HG02759 (cell line): Measurements from ENCODE around the gene SLCO6A1.

Experiments
- ATAC-seq: cut with Tn5 transposase; IDR thresholded peaks from one replicate; pipeline ENCODE4 v1.9.1; 2021; ENCODE audit warnings: mild to moderate bottlenecking, moderate library complexity; ENCODE audit not compliant: unreplicated experiment

Gene SLCO6A1

GRCh38 chr5:102481054-102481715 lies 17.6 kb downstream of the SLCO6A1 start:
- no peak for ATAC-seq

DNA sequence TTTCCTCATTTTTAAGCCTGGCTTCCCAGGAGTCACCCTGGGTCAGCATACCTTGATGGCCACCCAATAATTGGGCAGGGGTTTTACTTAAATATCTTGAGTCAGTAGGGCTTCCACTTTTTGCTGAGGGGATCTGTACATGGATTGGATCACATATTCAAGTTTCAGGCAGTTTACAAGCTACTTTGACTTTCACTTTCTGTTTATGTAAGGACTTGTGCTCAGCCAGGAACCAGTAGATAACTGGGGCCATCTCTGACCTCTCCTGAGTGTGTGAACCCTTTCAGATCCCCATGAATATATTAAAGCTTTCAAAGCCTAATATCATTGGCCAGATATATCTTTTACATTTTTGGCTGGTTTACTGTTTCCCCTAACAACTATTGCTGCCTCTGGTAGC lies 45.1 kb downstream of the SLCO6A1 start:
- peak; percentile 93 for ATAC-seq

GRCh38 chr5:102451082-102451481 lies 47.7 kb downstream of the SLCO6A1 start:
- no peak for ATAC-seq

DNA sequence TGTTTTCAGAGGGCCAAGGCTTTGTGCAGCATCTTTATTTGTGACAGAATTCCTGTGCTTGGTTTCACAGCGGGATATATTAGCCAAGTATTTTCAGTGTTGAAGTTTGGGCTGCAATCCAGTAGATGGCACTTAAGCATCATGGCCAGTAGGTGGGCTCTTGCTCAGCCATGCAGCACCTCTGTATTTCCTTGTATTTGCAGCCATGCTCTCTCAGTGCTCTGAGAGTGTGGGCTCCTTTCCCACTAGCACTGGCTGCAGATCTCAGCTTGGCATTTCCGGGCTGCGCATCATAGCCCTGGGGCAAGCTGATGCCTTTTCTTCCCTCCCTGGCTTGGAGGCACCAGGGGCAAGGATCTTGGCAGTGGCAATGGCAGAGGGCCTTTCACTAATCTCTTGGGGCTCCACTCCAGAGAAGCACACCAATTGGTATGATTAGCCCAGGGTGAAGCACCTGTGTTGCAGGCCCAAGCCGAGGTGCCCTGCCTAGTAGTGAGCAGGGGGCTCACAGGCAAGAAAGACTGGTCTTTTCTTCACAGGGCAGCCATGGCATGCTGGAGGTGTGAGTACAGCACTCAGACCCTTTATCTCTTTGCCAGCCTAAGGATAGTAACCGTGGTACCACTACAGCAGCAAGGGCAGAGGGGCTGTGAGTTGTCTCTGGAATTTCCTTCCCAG lies 48.3 kb downstream of the SLCO6A1 start:
- ATAC-seq, result no peak

- no peak for ATAC-seq
These were observed 65.3 kb downstream of the SLCO6A1 start for GRCh38 chr5:102433473-102433872.

DNA sequence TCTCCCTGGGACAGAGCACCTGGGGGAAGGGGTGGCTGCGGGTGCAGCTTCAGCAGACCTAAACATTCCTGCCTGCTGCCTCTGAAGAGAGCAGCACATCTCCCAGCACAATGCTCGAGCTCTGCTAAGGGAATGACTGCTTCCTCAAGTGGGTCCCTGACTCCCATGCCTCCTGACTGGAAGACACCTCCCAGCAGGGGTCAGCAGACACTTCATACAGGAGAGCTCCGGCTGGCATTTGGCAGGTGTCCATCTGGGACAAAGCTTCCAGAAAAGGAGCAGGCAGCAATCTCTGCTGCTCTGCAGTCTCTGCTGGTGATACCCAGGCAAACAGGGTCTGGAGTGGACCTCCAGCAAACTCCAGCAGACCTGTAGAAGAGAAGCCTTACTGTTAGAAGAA lies 77.2 kb downstream of the SLCO6A1 start:
- ATAC-seq, result no peak

DNA sequence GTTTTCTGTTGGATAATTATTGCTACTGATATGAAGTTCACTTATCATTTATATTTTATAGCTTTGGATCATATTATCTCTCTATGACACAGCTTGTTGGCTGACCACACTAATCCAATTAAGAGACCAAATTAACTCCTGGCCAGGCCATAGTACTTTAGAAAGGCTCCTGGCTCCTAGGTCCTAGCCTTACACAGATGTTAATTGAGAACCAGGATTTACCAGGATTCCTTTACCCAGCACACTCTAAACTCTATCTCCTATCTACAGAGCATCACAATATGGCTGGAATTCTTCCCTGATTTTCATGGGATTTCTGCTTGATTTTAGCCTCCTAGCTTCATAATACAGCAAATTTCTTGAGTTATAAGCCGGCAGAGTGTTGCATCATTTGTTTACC lies 80.3 kb downstream of the SLCO6A1 start:
- no peak for ATAC-seq

- no peak for ATAC-seq
These were observed 84.4 kb downstream of the SLCO6A1 start for GRCh38 chr5:102414448-102414847.

GRCh38 chr5:102388235-102388634 lies 110.6 kb downstream of the SLCO6A1 start:
- ATAC-seq, result no peak

- no peak for ATAC-seq
These were observed 113.4 kb downstream of the SLCO6A1 start for GRCh38 chr5:102385365-102385764.

DNA sequence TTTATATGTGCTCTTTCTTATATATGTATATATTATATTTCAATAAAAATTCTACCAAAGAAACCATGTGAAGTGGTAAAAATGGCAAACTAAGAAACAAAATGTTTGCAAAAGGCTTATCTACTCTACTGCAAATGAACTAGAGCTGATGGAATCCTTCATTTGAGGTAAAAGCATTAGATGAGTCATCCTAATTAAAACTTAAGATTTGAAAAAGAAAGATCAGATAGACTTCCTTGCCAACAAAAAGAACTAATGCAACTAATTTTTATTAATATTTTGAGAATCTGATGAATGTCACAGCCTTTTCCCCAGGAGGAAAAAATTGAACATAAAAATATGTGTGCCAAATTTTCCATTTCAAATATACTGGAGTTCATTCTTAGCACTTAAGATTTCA lies 118.6 kb downstream of the SLCO6A1 start:
- ATAC-seq, result no peak

GRCh38 chr5:102375876-102376275 lies 122.9 kb downstream of the SLCO6A1 start:
- ATAC-seq, result no peak

GRCh38 chr5:102375272-102375671 lies 123.5 kb downstream of the SLCO6A1 start:
- ATAC-seq, result no peak

DNA sequence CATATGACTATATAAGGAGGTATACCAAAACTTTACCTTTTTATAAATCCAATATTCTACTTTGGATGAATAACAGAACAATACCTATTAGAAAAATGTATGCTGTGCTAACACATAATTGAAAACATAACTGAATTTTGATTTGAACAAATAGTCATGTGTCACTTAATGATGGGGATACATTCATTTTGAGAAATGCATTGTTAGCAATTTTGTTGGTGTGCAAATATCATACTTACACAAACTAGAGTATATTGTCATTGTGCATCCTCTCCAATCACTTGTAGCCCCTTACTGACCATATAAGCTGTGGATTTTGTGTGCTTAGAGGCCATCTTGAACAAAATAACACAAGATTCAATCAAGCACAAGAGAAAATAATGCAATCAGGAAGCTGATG lies 130.4 kb downstream of the SLCO6A1 start:
- no peak for ATAC-seq

GRCh38 chr5:102341681-102342288 lies 157.0 kb downstream of the SLCO6A1 start:
- ATAC-seq, result no peak

- no peak for ATAC-seq
These were observed 174.1 kb downstream of the SLCO6A1 start for GRCh38 chr5:102324714-102325113.
